ENCODE data around the gene MYOF. TPM values are rescaled to one million over a fixed set of nuclear protein-coding genes. Genes with fewer than 3 reads are reported as not detected.

MYOF gene
- total RNA-seq (2014; rRNA removed) = 164 and 242 TPM in 2 replicates
- 262 TPM for polyA plus RNA-seq (2012)

GRCh38 chr10:93482145-93482834, at the start of gene MYOF:
MYOF (minus strand) TSS chr10:93482334; CDS start chr10:93482194, 140 bp downstream.
- DNase-seq (ENCODE audit: low read depth) = peak; percentile 89

GRCh38 chr10:93518531-93518930, 36.4 kb upstream of the MYOF start:
- DNase-seq (ENCODE audit: low read depth) = no peak

GRCh38 chr10:93516006-93516380, 33.9 kb upstream of the MYOF start:
- DNase-seq (ENCODE audit: low read depth) = peak; percentile 23

GRCh38 chr10:93515071-93516005, 33.2 kb upstream of the MYOF start:
- peak; percentile 86 for DNase-seq (ENCODE audit: low read depth)

GRCh38 chr10:93514521-93514920, 32.4 kb upstream of the MYOF start:
- DNase-seq (ENCODE audit: low read depth) = peak; percentile 71

- no peak for DNase-seq (ENCODE audit: low read depth)
Observed at GRCh38 chr10:93513091-93513490, 31.0 kb upstream of the MYOF start.

GRCh38 chr10:93512565-93512964, 30.4 kb upstream of the MYOF start:
- DNase-seq (ENCODE audit: low read depth) = peak; percentile 49

- DNase-seq (ENCODE audit: low read depth) = no peak
Observed at GRCh38 chr10:93509816-93510215, 27.7 kb upstream of the MYOF start.

GRCh38 chr10:93505075-93505474, 22.9 kb upstream of the MYOF start:
- DNase-seq (ENCODE audit: low read depth) = no peak

- DNase-seq (ENCODE audit: low read depth) = peak; percentile 37
Observed at GRCh38 chr10:93503075-93503474, 20.9 kb upstream of the MYOF start.

GRCh38 chr10:93501650-93502049, 19.5 kb upstream of the MYOF start:
- no peak for DNase-seq (ENCODE audit: low read depth)

GRCh38 chr10:93498166-93498565, 16.0 kb upstream of the MYOF start:
- no peak for DNase-seq (ENCODE audit: low read depth)

GRCh38 chr10:93496322-93497041, 14.3 kb upstream of the MYOF start, which contains the start of gene CEP55:
CEP55 (plus strand) TSS chr10:93496612; CDS start chr10:93500052, 3,440 bp downstream.
- peak; percentile 92 for DNase-seq (ENCODE audit: low read depth)

- peak; percentile 40 for DNase-seq (ENCODE audit: low read depth)
Observed at GRCh38 chr10:93495654-93496321, 13.7 kb upstream of the MYOF start.

GRCh38 chr10:93494494-93494893, 12.4 kb upstream of the MYOF start:
- DNase-seq (ENCODE audit: low read depth) = no peak

- DNase-seq (ENCODE audit: low read depth) = no peak
Observed at GRCh38 chr10:93493162-93493561, 11.0 kb upstream of the MYOF start.

GRCh38 chr10:93491602-93492121, 9.5 kb upstream of the MYOF start:
- no peak for DNase-seq (ENCODE audit: low read depth)

GRCh38 chr10:93488956-93489528, 6.9 kb upstream of the MYOF start:
- DNase-seq (ENCODE audit: low read depth) = peak; percentile 55

- no peak for DNase-seq (ENCODE audit: low read depth)
Observed at GRCh38 chr10:93485690-93486089, 3.6 kb upstream of the MYOF start.

GRCh38 chr10:93481637-93482144, 443 bp downstream of the MYOF start:
- peak; percentile 29 for DNase-seq (ENCODE audit: low read depth)
